K562 (cell line): ENCODE results near the gene ZNF792. TPM values are rescaled to one million over a fixed set of nuclear protein-coding genes. Genes with fewer than 3 reads are reported as not detected.

Experiments
- ATAC-seq: fragments of 200-7000 bp; cut with Tn5 transposase; 3 replicates; pipeline ENCODE4 v1.9.1; 2020; ENCODE audit warnings: moderate library complexity
- BruUV-seq: library from RNA; stranded (reverse); fragments of 400-500 nt; replicated peaks from 2 replicates; lab custom pipeline; 2021; lab: Mats Ljungman, UMichigan
- CTCF ChIA-PET: fragments of 300-600 bp; formaldehyde crosslinking; extraction: SDS; loops from one replicate; lab custom pipeline; 2021; ENCODE audit warnings: low intra/inter-chr PET ratio; lab: Yijun Ruan, JAX
- POLR2A ChIA-PET: fragments of 300-600, 350-650 bp; sonication (Branson Sonifier 250); formaldehyde crosslinking; extraction: SDS; loops from one replicate; lab custom pipeline; 2021; ENCODE audit warnings: antibody characterized with exemption, inconsistent platforms; lab: Yijun Ruan, JAX
- DNase-seq, 4 experiments: peaks; one replicate each; pipeline versions ENCODE4 v3.0.0 to v3.0.0-alpha.2; 2011 to 2018; ENCODE audit warnings: low spot score in 3 of 4, mixed read lengths in 3 of 4; ENCODE audit errors: extremely low read depth in 1 of 4
- FAIRE-seq: peaks from 2 replicates; lab custom pipeline; 2011; peaks lifted over from hg19 to GRCh38; lab: Jason Lieb, UNC
- H2AFZ ChIP-seq: 2 replicates; pipeline ENCODE4 v1.6.0; 2011; ENCODE audit warnings: low read depth, low read length, control low read depth, inconsistent platforms
- H3K27ac ChIP-seq: fragments of 200-600 bp; 3 replicates; pipeline ENCODE4 v1.8.0; 2011; ENCODE audit warnings: low read depth, mild to moderate bottlenecking, control low read depth, inconsistent platforms, low read length, moderate library complexity, mixed read lengths; ENCODE audit errors: extremely low read depth
- H3K27me3 ChIP-seq, 2 experiments: fragments of 300-600 bp in 1 of 2; 2 replicates in 1 of 2; 3 replicates in 1 of 2; pipeline versions ENCODE4 v1.6.0 to v1.8.0; 2011; ENCODE audit warnings: inconsistent platforms in 2 of 2, low read length in 2 of 2, mild to moderate bottlenecking in 1 of 2, mixed read lengths in 1 of 2, moderate library complexity in 1 of 2; ENCODE audit not compliant: control insufficient read depth in 2 of 2, insufficient read depth in 2 of 2
- H3K36me3 ChIP-seq: fragments of 300-600 bp; 3 replicates; pipeline ENCODE4 v1.8.0; 2011; ENCODE audit warnings: mild to moderate bottlenecking, low read length, inconsistent platforms; ENCODE audit not compliant: control insufficient read depth, insufficient read depth
- H3K4me1 ChIP-seq, 2 experiments: fragments of 200-600 bp in 1 of 2; replicated peaks in 1 of 2; 2 replicates in 1 of 2; 3 replicates in 1 of 2; pipeline versions ENCODE4 v1.5.1 to v1.8.0; 2011; ENCODE audit warnings: inconsistent platforms in 2 of 2, low read length in 2 of 2, mild to moderate bottlenecking in 1 of 2, mixed read lengths in 1 of 2, moderate library complexity in 1 of 2; ENCODE audit not compliant: control insufficient read depth in 2 of 2, insufficient read depth in 2 of 2
- H3K4me2 ChIP-seq: 2 replicates; pipeline ENCODE4 v1.6.1; 2011; ENCODE audit warnings: low read length, control low read depth, inconsistent platforms, mixed read lengths; ENCODE audit not compliant: insufficient read depth
- H3K4me3 ChIP-seq: fragments of 200-600 bp; sonication (generic), shearing (Covaris generic); 2 replicates; pipeline ENCODE4 v1.5.1; 2016; ENCODE audit warnings: control low read depth, inconsistent platforms
- H3K79me2 ChIP-seq: fragments of 200-600 bp; 3 replicates; pipeline ENCODE4 v1.8.0; 2011; ENCODE audit warnings: low read length, inconsistent platforms; ENCODE audit not compliant: control insufficient read depth, insufficient read depth
- H3K9ac ChIP-seq, 2 experiments: 2 replicates each; pipeline versions ENCODE4 v1.6.0 to v1.6.1; 2011; ENCODE audit warnings: low read depth in 2 of 2, low read length in 2 of 2, control low read depth in 1 of 2, inconsistent platforms in 1 of 2, mild to moderate bottlenecking in 1 of 2, mixed read lengths in 1 of 2; ENCODE audit not compliant: insufficient read depth in 1 of 2
- H3K9me1 ChIP-seq: one replicate; pipeline ENCODE4 v1.6.0; 2011; ENCODE audit warnings: inconsistent platforms, mild to moderate bottlenecking, low read length, moderate library complexity; ENCODE audit not compliant: control insufficient read depth, insufficient read depth
- H3K9me3 ChIP-seq: replicated peaks from 2 replicates; pipeline ENCODE4 v1.5.1; 2011; ENCODE audit warnings: low read depth, low read length, inconsistent platforms; ENCODE audit not compliant: control insufficient read depth, insufficient read depth
- H4K20me1 ChIP-seq: replicated peaks from 2 replicates; pipeline ENCODE4 v1.6.1; 2011; ENCODE audit warnings: low read length, inconsistent platforms, mixed read lengths; ENCODE audit not compliant: control insufficient read depth, insufficient read depth
- CHAMP1 ChIP-seq: fragments of 450-650 bp; IDR thresholded peaks from 2 replicates; pipeline ENCODE4 v1.6.1; 2016; ENCODE audit warnings: mild to moderate bottlenecking
- COPS2 ChIP-seq: fragments of 450-650 bp; conservative IDR thresholded peaks from 2 replicates; pipeline ENCODE4 v1.6.1; 2016; ENCODE audit warnings: mild to moderate bottlenecking, moderate library complexity
- JUN ChIP-seq, 2 experiments: sonication (generic) in 1 of 2; formaldehyde crosslinking in 1 of 2; IDR thresholded peaks; 2 replicates each; pipeline versions ENCODE4 v1.6.1 to v1.8.0; 2012 to 2022; ENCODE audit warnings: borderline replicate concordance in 2 of 2, mild to moderate bottlenecking in 2 of 2, improper control_type of control experiment in 1 of 2, low read depth in 1 of 2, low read length in 1 of 2, missing genetic modification reagents in 1 of 2
- KLF10 ChIP-seq: fragments of 250-450 bp; sonication (Bioruptor Pico); IDR thresholded peaks from 2 replicates; pipeline ENCODE4 v1.6.1; 2021; ENCODE audit warnings: matching md5 sums
- NFATC3 ChIP-seq: fragments of 450-650 bp; IDR thresholded peaks from 2 replicates; pipeline ENCODE4 v1.6.1; 2017; ENCODE audit warnings: mild to moderate bottlenecking
- NFXL1 ChIP-seq: fragments of 450-650 bp; formaldehyde crosslinking; IDR thresholded peaks from 2 replicates; pipeline ENCODE4 v1.4.0; 2021; ENCODE audit warnings: mild to moderate bottlenecking
- NR2C1 ChIP-seq, 2 experiments: fragments of 450-650 bp; IDR thresholded peaks; 2 replicates each; pipeline ENCODE4 v1.6.1; 2017; ENCODE audit warnings: mild to moderate bottlenecking in 2 of 2, antibody characterized with exemption in 1 of 2, inconsistent platforms in 1 of 2, missing compliant biosample characterization in 1 of 2, missing genetic modification characterization in 1 of 2
- TRIM28 ChIP-seq: fragments of 450-650 bp; IDR thresholded peaks from 2 replicates; pipeline ENCODE4 v1.6.1; 2017
- YY1 ChIP-seq, 3 experiments: IDR thresholded peaks; 2 replicates each; pipeline ENCODE4 v1.6.1; 2011; ENCODE audit warnings: low read length in 2 of 3, mild to moderate bottlenecking in 2 of 3, moderate library complexity in 2 of 3, borderline replicate concordance in 1 of 3, control low read depth in 1 of 3, low read depth in 1 of 3; ENCODE audit not compliant: insufficient read depth in 3 of 3, insufficient replicate concordance in 2 of 3, control insufficient read depth in 1 of 3, insufficient read length in 1 of 3; ENCODE audit errors: extremely low read depth in 1 of 3
- ZNF146 ChIP-seq: IDR thresholded peaks from one replicate; pipeline ENCODE4 v1.6.1; 2018; ENCODE audit warnings: missing compliant biosample characterization; ENCODE audit not compliant: unreplicated experiment
- ZNF224 ChIP-seq: sonication (generic); formaldehyde crosslinking; IDR thresholded peaks from 2 replicates; pipeline ENCODE4 v1.8.0; 2022; ENCODE audit warnings: mild to moderate bottlenecking, missing genetic modification reagents
- ZNF311 ChIP-seq: fragments of 250-450 bp; sonication (Bioruptor Pico); IDR thresholded peaks from 2 replicates; pipeline ENCODE4 v1.4.0; 2020; ENCODE audit warnings: mild to moderate bottlenecking, moderate library complexity
- ZNF592 ChIP-seq: fragments of 450-650 bp; IDR thresholded peaks from 2 replicates; pipeline ENCODE4 v1.6.1; 2017; ENCODE audit warnings: antibody characterized with exemption, mild to moderate bottlenecking
- WGBS: fragments of 100-300 bp; shearing (Covaris generic); methylation state at CpG from one replicate; pipeline ENCODE4 v1.1.6; 2016; ENCODE audit warnings: low coverage, mixed read lengths; ENCODE audit not compliant: insufficient coverage; ENCODE audit errors: missing lambda C conversion rate; 5-methylcytosine and 5-hydroxymethylcytosine counted together
- in situ Hi-C: fragments of 300-500 bp; cut with MboI; formaldehyde crosslinking; loops from 4 replicates; pipeline ENCODE4 v1.15.0; 2018; ENCODE audit warnings: inconsistent platforms, mixed read lengths
- intact Hi-C: fragments of 100-400 bp; cut with micrococcal nuclease; formaldehyde crosslinking; loops from 2 replicates; pipeline ENCODE4 v1.14.2; 2022
- polyA plus RNA-seq, 8 experiments: library from polyadenylated mRNA; depleted of rRNA in 4 of 8; stranded (reverse) in 5 of 8; unstranded in 3 of 8; fragments of >200 nt; fragmentation: Nextera tagmentation in 2 of 8; fragmentation: Illumina TruSeq in 1 of 8; extraction: Ambion mirVana in 2 of 8; extraction: Trizol in 1 of 8; gene quantifications; 2 replicates each; pipeline versions ENCODE4 v1.2.1 to v1.2.3, GENCODE V29; 2011 to 2014; ENCODE audit warnings: inconsistent platforms in 1 of 8, missing spikeins in 1 of 8
- total RNA-seq, 7 experiments: library from RNA; depleted of rRNA in 6 of 7; stranded (reverse); fragments of >200 nt in 6 of 7; fragmentation: Illumina TruSeq in 2 of 7; extraction: Trizol in 2 of 7; gene quantifications; 2 replicates each; pipeline versions ENCODE4 v1.2.1 to v1.2.3, GENCODE V29; 2011 to 2021; ENCODE audit warnings: low replicate concordance in 1 of 7

ZNF792 gene
- total and polyA plus RNA-seq, 9 of the 15 experiments (the other 6 are each of a cell fraction or from before 2014, with no cell fraction given), result 3.3 to 16.5 (median 10.4) TPM

- Histone ChIP-seq H3K9me3 (peaks cover 10% of the 10 kb centered on the region), H4K20me1 (no peaks in the 10 kb centered on the region), H3K9me1 (no peaks in the 10 kb centered on the region), H3K4me1 (peaks cover 16% of the 10 kb centered on the region in 2 experiments; a peak in 4 of 5 replicates), H3K4me3 (no peak overlapping the region), H3K4me2 (peak overlapping the region; percentile 60), H3K27ac (no peak overlapping the region), H3K79me2 (no peaks in the 10 kb centered on the region), H3K9ac (no peak overlapping the region), H3K27me3 (no peaks in the 10 kb centered on the region), H2AFZ (peak overlapping the region; percentile 43), H3K36me3 (no peaks in the 10 kb centered on the region)
- FAIRE-seq (peak; percentile 70), DNase-seq (peak in 1 of 4 experiments; percentile 27), ATAC-seq (peak; percentile 65)
- ChIA-PET POLR2A (interaction anchor here (0.7 to 1.0 kb wide), 3 partner anchors 20 to 37 kb away, joined by 3 to 4 read pairs (median 3); no protein-coding TSS in a partner anchor), CTCF (no interaction called here)
- in situ Hi-C loops, result no loop called here
- WGBS, result 20% methylated on average over 12 of the region's 12 CpGs
- intact Hi-C loops, result no loop called here
- no TSS peak for BruUV-seq
- TF ChIP-seq COPS2, result no peak
- TF ChIP-seq NR2C1 (IDR thresholded peaks at IDR 0.05), result peak; percentile 53; the same call in 1 of the 2 replicates
- peak; percentile 46; the same call in 1 of the 2 replicates for TF ChIP-seq NR2C1 (tag; IDR thresholded peaks at IDR 0.05)
- TF ChIP-seq YY1 (IDR thresholded peaks at IDR 0.05; ENCODE audit: borderline replicate concordance in 1 of 3, control insufficient read depth in 1 of 3, extremely low read depth in 1 of 3, insufficient read depth in 3 of 3, insufficient read length in 1 of 3, insufficient replicate concordance in 2 of 3, low read depth in 1 of 3, low read length in 2 of 3), result no peak
- TF ChIP-seq ZNF146 (CRISPR knock-in tag), result no peak
- TF ChIP-seq TRIM28, result no peak
- no peak for TF ChIP-seq ZNF592
- no peak for TF ChIP-seq ZNF224 (CRISPR knock-in tag)
- no peak for TF ChIP-seq NFXL1 (CRISPR knock-in tag)
- no peak for TF ChIP-seq CHAMP1
- no peak for TF ChIP-seq JUN (IDR thresholded peaks at IDR 0.05; ENCODE audit: borderline replicate concordance, low read depth, low read length)
- TF ChIP-seq JUN (CRISPR knock-in tag; IDR thresholded peaks at IDR 0.05; ENCODE audit: borderline replicate concordance), result no peak
- TF ChIP-seq NFATC3, result no peak
- TF ChIP-seq ZNF311, result no peak
- no peak for TF ChIP-seq KLF10 (CRISPR knock-in tag)
These were observed 16.0 kb upstream of the ZNF792 start for GRCh38 chr19:34979819-34980640.
